Left colon (tissue), 2 donors: ENCODE results near the gene NUCB1. TPM values are rescaled to one million over a fixed set of nuclear protein-coding genes. Genes with fewer than 3 reads are reported as not detected.
A peak's percentile ranks its signal among the peaks of the same experiment; 100 is the strongest.
"Not testable (repeated sequence)": the region's sequence is repeated elsewhere in the genome, so short reads cannot be mapped to it uniquely, and the experiment has no call there.

Source experiments
- ATAC-seq: fragments of 200-7000 bp; cut with Tn5 transposase; one replicate; pipeline ENCODE4 v1.9.1; 2020; ENCODE audit warnings: mild to moderate bottlenecking, moderate library complexity
- DNase-seq, 2 donors: peaks; one replicate each; pipeline ENCODE4 v3.0.0-alpha.2; 2020
- intact Hi-C, 2 donors: fragments of 100-400 bp; cut with DNase I in 1 of 2; cut with micrococcal nuclease in 1 of 2; formaldehyde crosslinking; loops; one replicate each; pipeline versions ENCODE4 v1.11.2 to v1.14.0; 2022; cut with DNase I, micrococcal nuclease
- total RNA-seq, 2 donors: library from RNA; stranded (reverse); fragmentation: NEBNext Ultra II Directional; extraction: Animal tissue kit (Norgen Biotek cat#: 25700); gene quantifications; one replicate each; pipeline ENCODE4 v1.2.1, GENCODE V29; 2021
- donor health status: DM: no; HTN: no; CAD: no.
- donor health status: DM: yes; HTN: yes; CAD: no.

The NUCB1 gene
- total RNA-seq, 2 donors from 2014 or later = 207 to 210 TPM

DNA sequence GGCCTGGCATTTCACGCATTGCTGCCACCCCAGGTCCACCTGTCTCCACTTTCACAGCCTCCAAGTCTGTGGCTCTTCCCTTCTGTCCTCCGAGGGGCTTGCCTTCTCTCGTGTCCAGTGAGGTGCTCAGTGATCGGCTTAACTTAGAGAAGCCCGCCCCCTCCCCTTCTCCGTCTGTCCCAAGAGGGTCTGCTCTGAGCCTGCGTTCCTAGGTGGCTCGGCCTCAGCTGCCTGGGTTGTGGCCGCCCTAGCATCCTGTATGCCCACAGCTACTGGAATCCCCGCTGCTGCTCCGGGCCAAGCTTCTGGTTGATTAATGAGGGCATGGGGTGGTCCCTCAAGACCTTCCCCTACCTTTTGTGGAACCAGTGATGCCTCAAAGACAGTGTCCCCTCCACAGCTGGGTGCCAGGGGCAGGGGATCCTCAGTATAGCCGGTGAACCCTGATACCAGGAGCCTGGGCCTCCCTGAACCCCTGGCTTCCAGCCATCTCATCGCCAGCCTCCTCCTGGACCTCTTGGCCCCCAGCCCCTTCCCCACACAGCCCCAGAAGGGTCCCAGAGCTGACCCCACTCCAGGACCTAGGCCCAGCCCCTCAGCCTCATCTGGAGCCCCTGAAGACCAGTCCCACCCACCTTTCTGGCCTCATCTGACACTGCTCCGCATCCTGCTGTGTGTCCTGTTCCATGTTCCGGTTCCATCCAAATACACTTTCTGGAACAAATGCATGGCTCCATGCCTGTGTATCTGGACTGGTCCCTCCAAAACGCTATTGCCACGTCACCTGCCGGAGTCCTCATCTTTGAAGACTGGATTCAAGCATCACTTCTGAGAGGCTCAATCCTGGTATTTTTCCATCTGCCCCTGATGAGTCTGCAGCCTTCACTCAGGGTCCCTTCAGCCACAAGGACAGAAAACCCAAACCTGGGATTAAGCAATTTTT is 22.7 kb downstream of the NUCB1 start:
- intact Hi-C loops = no loop called here
- ATAC-seq = no peak

DNA sequence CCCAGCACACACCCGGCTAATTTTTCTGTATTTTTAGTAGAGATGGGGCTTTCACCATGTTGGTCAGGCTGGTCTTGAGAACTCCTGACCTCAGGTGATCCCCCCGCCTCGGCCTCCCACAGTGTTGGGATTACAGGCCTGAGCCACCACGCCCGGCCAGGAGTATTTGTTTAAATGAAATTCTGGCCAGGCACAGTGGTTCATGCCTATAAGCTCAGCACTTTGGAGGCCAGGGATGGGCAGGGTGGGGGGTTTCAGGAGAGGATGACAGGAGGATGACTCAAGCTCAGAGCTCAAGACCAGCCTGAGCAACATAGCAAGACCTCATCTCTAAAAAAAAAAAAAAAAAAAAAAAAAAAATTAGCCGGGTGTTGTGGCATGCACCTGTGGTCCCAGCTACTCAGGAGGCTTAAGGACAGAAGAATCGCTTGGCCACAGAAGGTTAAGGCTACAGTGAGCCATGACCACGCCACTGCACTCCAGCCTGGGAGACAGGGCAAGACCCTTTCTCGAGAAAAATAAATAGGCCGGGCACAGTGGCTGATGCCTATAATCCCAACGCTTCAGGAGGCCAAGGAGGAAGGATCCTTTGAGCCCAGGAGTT is 25.2 kb downstream of the NUCB1 start:
- intact Hi-C loops = no loop called here
- DNase-seq (no peak), ATAC-seq (peak; percentile 24)

More for the DNA sequence above, 22.7 kb downstream of the NUCB1 start:
- no peak for DNase-seq

DNA sequence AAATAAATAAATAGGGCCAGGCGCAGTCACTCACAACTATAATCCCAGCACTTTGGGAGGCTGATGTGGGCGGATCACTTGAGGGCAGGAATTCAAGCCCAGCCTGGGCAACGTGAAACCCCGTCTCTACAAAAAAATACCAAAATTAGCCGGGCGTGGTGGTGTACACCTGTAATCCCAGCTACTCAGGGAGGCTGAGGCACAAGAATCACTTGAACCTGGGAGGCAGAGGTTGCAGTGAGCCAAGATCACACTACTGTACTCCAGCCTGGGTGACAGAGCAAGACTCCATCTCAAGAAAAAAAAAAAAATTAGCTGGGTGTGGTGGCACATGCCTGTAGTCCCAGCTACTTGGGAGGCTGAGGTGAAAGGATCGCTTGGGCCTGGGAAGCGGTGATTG is 25.8 kb downstream of the NUCB1 start:
- peak; percentile 22 for ATAC-seq
- DNase-seq, intact Hi-C loops: not testable (repeated sequence)

DNA sequence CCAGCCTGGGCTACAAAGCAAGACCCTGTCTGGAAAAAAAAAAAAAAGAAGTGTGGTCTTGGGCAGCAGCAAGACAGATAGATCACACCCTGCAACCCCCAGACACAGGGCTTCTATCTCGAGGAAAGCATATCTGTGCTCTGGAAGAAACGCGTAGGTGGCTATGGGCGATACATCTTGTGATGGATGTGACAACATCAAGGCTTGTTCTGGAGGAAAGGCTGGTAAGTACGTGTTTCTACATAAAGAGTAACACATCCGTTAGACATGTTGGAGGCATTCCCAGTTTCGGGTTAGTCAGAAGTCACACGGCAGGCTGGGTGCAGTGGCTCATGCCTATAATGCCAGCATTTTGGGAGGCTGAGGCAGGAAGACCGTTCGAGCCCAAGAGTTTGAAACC is 26.8 kb downstream of the NUCB1 start:
- ATAC-seq (peak; percentile 25), DNase-seq (no peak)
- intact Hi-C loops = no loop called here

DNA sequence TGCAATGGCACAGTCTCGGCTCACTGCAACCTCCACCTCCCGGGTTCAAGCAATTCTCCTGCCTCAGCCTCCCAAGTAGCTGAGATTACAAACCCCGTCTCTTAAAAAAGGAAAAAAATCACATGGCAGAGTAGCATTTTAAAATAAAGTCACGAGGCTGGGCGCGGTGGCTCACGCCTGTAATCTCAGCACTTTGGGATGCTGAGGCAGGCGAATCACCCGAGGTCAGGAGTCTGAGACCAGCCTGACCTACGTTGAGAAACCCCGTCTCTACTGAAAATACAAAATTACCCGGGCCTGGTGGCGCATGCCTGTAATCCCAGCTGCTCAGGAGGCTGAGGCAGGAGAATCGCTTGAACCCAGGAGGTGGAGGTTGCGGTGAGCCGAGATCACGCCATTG is 27.6 kb downstream of the NUCB1 start:
- DNase-seq, intact Hi-C loops, ATAC-seq: not testable (repeated sequence)

DNA sequence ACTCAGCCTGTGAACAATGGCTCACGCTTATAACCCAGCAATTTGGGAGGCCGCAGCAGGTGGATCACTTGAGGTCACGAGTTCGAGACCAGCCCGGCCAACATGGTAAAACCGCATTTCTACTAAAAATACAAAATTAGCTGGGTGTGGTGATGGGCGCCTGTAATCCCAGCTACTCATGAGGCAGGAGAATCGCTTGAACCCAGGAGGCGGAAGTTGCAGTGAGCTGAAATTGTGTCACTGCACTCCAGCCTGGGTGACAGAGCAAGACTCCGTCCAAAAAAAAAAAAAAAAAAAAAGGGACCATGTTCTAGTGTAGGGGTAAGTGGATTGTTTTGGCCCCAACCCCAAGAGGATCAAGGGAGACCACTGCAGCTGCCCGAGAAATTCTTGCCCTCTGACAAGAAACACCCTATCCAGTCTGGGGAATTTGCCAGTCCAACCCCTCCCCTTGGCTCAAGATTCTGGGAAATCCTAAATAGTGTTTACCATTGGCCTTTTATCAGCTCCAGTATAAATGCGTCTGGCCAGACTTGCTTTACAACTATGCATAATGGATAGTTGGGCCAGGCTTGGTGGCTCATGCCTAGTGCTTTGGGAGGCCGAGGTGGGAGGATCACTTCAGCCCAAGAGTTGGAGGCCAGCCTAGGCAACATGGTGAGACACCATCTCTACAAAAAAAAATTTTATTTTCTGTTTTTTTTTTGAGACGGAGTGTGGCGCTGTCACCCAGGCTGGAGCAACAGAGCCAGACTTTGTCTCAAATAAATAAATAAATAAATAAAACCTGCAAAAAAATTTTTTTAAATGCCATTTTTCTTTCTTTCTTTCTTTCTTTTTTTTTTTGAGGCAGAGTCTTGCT is 28.3 kb downstream of the NUCB1 start:
- DNase-seq = no peak
- intact Hi-C loops = no loop called here
- ATAC-seq = peak; percentile 9

DNA sequence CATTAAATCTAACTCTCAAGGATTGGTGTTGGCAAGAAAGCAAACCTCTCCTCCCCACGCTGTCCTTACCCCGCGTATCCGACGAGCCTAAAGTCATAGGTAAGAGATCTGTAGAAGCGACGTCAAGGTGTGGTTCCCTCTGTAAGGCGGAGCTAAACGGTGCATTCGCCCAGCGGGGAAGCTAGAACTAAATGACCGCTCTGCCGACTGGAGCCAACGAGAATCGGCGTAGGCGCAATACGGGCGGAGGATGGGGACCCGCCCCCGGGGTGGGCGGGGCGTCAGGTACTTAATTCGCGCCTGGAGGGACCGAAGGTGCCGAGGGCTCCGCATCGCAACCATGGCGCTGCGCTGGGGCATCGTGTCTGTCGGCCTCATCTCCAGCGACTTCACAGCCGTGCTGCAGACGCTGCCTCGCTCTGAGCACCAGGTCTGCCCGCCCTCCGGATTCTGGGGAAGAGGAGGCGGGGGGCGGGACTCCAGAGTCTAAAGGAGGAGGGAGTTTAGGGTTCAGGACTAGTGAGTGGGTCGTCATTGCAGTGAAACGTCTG is 33.3 kb downstream of the NUCB1 start, which contains the start of gene DHDH:
Gene DHDH, plus strand, starts transcription at position 318 of the 551 bp plus-strand sequence. Its CDS starts 23 bp downstream, at position 341.
- ATAC-seq (peak; percentile 97), DNase-seq (peak; percentile 87 to 92)
- intact Hi-C loops = no loop called here

DNA sequence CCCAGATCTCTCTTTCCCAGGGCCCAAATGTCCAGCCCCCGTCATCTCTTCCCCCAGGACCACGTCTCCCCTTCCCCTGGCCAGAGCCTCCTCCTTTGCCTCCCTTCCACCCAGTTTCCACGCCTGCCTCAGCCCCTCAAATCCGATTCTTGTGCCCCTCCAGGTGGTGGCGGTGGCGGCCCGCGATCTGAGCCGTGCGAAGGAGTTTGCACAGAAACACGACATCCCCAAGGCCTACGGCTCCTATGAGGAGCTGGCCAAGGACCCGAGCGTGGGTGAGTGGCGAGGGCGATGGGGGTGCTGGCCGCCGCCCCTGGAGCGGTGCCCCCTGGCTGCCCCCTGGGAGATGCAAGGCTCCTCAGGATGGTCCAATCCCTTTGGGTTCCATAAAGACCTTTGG is 34.7 kb downstream of the NUCB1 start:
- no peak for ATAC-seq
- DNase-seq = no peak
- intact Hi-C loops = no loop called here

DNA sequence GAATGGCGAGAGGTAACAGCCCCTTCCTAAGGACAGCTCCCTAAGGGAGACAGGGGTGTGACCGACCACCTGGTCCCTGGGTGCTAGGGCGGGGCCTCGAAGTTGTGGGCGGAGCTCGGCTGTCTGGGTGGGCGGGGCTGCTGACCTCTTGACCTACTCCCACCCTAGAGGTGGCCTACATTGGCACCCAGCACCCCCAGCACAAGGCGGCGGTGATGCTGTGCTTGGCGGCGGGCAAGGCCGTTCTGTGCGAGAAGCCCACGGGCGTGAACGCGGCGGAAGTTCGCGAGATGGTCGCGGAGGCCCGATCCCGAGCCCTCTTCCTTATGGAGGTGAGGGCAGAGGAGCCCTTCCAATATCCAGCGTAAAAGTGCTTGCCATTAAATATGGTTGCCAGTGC is 35.8 kb downstream of the NUCB1 start:
- intact Hi-C loops = no loop called here
- ATAC-seq (no peak), DNase-seq (no peak)

DNA sequence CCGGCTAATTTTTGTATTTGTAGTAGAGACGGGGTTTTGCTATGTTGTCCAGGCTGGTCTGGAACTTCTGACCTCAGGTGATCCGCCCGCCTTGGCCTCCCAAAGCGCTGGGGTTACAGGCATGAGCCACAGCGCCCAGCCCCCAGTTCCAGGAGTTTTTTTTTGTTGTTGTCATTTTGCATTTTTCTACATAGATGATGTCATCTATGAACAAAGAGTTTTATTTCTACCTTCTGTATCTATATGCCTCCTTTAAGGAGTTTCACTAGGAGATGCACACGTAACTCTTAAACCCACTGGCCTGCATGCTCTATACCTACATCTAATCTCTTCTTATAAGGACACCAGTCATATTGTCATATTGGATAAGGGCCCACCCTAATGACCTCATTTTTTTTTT is 38.1 kb downstream of the NUCB1 start:
- intact Hi-C loops = no loop called here
- no peak for ATAC-seq
- DNase-seq = no peak

DNA sequence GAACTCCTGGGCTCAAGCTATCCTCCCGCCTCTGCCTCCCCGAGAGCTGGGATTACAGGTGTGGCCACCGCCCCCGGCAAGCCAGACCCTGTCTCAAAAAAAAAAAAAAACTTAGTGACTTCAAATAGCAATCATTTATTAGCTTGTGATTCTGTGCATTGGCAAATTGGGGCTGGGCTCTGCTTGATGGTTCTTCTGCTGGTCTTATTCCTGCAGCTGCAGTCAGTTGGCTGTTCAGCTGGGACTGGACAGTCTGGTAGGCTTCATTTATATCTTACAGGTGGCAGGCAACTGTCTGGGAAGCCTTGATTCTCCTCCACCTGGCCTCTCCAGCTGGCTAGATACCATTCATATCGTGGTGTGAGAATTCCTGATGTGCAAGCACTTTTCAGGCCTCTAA is 40.8 kb downstream of the NUCB1 start:
- intact Hi-C loops = no loop called here
- ATAC-seq (no peak), DNase-seq (no peak)

DNA sequence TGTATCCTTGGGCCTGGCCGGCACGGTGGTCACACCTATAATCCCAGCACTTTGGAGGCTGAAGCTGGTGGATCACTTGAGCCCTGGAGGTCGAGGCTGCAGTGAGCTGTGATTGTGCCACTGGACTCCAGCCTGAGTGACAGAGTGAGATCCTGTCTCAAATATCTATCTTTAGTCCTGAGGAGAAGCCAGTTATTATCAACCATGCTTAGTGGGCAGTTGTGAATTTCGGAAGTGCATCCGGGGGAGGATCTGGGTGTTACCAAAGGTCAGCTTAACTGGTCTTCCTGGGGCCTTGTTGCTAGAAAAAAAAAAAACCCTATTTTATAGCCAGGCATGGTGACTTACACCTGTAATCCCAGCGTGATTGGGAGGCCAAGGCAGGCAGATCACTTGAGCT is 43.0 kb downstream of the NUCB1 start:
- DNase-seq = no peak
- ATAC-seq = no peak
- intact Hi-C loops = no loop called here

DNA sequence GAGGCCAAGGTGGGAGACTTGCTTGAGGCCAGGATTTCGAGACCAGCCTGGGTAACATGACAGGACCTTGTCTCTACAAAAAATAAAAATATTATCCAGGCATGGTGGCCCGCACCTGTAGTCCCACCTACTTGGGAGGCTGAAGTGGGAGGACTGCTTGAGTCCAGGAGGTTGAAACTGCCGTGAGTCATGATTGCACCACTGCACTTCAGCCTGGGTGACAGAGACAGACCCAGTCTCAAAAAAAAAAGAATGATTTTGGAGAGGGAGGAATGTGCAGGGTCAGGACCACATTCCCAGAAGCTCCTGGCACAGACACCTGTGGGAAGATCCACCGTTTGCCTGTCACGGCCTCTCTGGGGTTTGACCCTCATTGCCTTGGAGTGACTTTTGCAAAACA is 45.3 kb downstream of the NUCB1 start:
- DNase-seq = no peak
- intact Hi-C loops = no loop called here
- ATAC-seq = no peak

DNA sequence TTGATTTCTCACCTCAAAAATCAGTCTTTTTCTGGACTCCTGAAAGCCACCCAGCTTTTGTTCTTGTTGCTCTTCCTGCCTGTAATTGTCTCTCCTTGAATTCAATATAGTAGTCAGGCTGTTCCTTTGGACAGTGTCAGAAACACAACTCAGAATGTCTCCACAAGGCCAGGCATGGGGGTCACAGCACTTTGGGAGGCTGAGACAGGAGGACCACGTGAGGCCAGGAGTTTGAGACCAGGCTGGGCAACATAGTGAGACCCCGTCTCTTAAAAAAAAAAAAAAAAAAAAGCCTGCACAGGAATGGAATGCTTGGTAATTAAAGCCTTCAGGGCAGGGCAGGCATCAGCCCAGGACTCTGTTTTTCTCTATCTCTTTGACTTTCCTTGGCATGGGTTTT is 45.7 kb downstream of the NUCB1 start:
- no peak for DNase-seq
- ATAC-seq = no peak
- intact Hi-C loops = no loop called here

DNA sequence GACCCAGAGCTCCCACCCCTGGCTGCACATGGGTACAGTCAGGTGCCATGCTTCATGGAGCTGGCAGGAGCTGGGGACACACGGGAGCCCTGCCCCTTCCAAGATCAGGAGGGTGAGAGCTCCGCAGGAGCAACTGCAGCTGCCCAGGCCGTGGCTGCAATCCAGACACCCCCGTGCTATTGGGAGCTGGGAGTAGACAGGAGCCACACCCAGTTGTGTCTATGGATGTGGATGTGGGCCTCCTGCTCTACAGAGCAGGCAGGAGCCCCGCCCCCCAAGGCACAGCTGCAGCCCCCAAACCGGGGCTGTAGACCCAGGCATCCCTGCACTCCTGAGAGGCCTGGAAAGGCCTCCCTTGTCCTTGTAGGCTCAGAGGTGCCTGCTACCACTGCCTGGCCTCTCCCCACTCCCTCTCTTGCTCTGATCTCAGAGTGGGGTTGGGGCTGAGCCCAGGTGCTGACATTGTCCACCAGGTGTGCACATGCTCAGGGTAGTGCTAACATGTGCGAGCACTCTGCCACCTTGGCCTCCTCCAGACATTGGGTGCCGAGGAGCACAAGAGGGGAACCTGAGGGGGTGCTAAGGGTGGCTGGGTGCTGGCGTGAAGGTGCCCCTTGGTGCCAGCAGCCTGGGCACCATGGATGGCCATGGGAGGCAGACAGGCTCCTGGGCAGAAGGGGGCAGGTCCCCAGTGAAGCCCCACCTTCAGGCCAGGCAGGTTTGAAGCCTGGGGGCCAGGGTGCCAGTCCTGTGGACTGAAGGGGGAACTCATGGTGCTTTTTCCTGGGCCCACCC is 46.5 kb downstream of the NUCB1 start:
- intact Hi-C loops = no loop called here
- DNase-seq (no peak), ATAC-seq (peak; percentile 29)

DNA sequence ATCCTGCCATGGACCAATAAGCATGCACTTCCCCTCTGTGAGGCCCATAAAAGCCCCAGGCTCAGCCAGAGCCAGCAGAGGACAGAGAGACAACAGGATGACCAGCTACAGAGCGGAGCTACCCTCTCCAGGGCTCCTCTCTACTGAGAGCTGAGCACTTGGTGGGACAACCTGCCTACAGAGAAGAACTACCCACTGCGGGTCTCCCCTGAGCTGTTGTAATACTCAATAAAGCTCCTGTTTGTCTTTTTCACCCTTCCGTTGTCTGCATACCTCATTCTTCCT is 47.1 kb downstream of the NUCB1 start:
- no peak for DNase-seq
- ATAC-seq = no peak
- intact Hi-C loops = no loop called here

DNA sequence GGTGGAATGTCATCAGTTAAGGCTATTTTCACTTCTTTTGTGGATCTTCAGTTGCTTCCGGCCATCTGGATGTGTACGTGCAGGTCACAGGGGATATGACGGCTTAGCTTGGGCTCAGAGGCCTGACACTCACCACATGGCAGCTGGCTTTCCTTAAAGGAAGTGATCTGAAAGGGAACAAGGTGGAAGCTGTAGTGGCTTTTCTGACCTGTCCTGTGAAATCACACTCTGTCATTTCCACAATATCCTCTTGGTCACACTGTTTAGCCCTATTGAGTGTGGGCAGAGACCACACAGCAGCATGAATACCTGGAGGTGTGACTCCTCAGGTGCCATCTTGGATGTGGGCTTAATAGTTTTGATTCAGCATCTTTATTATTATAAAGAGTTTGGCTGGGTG is 50.0 kb downstream of the NUCB1 start:
- intact Hi-C loops = no loop called here
- DNase-seq (no peak), ATAC-seq (no peak)

DNA sequence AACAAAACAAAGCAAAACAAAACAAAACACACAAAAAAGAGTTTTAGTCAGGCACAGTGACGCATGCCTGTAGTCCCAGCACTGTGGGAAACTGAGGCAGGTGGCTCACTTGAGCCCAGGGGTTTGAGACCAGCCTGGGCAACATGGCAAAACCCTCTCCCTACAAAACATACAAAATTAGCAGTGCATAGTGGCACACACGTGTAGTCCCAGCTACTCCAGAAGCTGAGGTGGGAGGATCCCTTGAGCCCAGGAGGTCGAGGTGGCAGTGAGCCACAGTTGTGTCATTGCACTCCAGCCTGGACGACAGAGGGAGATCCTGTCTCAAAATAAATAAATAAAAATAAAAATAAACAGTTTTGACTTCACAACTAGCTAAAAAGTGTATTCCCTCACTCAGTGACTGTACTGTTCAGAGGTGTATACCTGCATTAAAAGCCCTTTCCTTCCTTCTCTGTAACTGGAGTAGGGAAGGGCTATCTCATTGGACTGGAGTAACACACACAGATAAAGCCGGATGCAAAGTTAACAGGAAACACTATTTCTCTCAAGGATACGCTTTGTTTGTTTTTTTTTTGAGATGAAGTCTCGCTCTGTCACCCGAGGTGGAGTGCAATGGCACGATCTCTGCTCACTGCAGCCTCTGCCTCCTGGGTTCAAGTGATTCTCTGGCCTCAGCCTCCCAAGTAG is 50.9 kb downstream of the NUCB1 start:
- intact Hi-C loops = no loop called here
- peak; percentile 42 for ATAC-seq
- DNase-seq = no peak
